ENCODE results near the gene DGCR8. TPM values are rescaled to one million over a fixed set of nuclear protein-coding genes. Genes with fewer than 3 reads are reported as not detected.

The DGCR8 gene
- total and polyA plus RNA-seq, 4 donors: 13.2 to 38.4 (median 26.2) TPM

GRCh38 chr22:20128902-20129746 lies 49.1 kb downstream of the DGCR8 start:
- DNase-seq (no peak), ATAC-seq (ENCODE audit: insufficient read depth, low FRiP score) (no peak)
- Histone ChIP-seq H3K27ac (ENCODE audit: low read depth in 1 of 2, low read length in 1 of 2) (peak overlapping the region; percentile 9 to 23), H3K36me3 (ENCODE audit: control insufficient read depth in 4 of 4, insufficient read depth in 4 of 4, low read length in 4 of 4) (peaks cover 0 to 26% (median 2%) of the 10 kb centered on the region in 4 donors), H3K4me1 (ENCODE audit: control insufficient read depth in 5 of 5, insufficient read depth in 5 of 5, low read length in 5 of 5) (peaks cover 0 to 15% (median 5%) of the 10 kb centered on the region in 5 donors), H3K27me3 (ENCODE audit: control insufficient read depth in 3 of 3, insufficient read depth in 3 of 3, low read length in 2 of 3) (no peaks in the 10 kb centered on the region), H3K9ac (ENCODE audit: insufficient read depth in 1 of 2, low read length in 2 of 2) (no peak overlapping the region), H3K9me3 (ENCODE audit: control insufficient read depth in 4 of 4, insufficient read depth in 3 of 4, low read length in 3 of 4) (no peaks in the 10 kb centered on the region), H3K4me3 (no peak overlapping the region)
- TF ChIP-seq CTCF (IDR thresholded peaks at IDR 0.05; ENCODE audit: control extremely low read depth, extremely low read depth): peak; percentile 2
- 47 to 52% methylated on average over 18 of the region's 18 CpGs for WGBS, 2 donors

- ATAC-seq (ENCODE audit: insufficient read depth, low FRiP score): no peak
- H3K27me3 ChIP-seq (ENCODE audit: control insufficient read depth in 3 of 3, insufficient read depth in 3 of 3, low read length in 2 of 3): no peaks in the 10 kb centered on the region
- H3K9ac ChIP-seq (ENCODE audit: insufficient read depth in 1 of 2, low read length in 2 of 2): no peak overlapping the region
- DNase-seq: no peak
- H3K27ac ChIP-seq (ENCODE audit: low read depth in 1 of 2, low read length in 1 of 2): no peak overlapping the region
- H3K4me3 ChIP-seq: no peak overlapping the region
- H3K4me1 ChIP-seq (ENCODE audit: control insufficient read depth in 5 of 5, insufficient read depth in 5 of 5, low read length in 5 of 5): peaks cover 0 to 19% (median 5%) of the 10 kb centered on the region in 5 donors
- WGBS, 2 donors: 81 to 85% methylated on average over 3 of the region's 3 CpGs
- H3K36me3 ChIP-seq (ENCODE audit: control insufficient read depth in 4 of 4, insufficient read depth in 4 of 4, low read length in 4 of 4): peaks cover 0 to 24% (median 2%) of the 10 kb centered on the region in 4 donors
- TF ChIP-seq CTCF (IDR thresholded peaks at IDR 0.05; ENCODE audit: control extremely low read depth, extremely low read depth): no peak
- no peaks in the 10 kb centered on the region for H3K9me3 ChIP-seq (ENCODE audit: control insufficient read depth in 4 of 4, insufficient read depth in 3 of 4, low read length in 3 of 4)
Observed at GRCh38 chr22:20129747-20130014, 49.6 kb downstream of the DGCR8 start.

GRCh38 chr22:20130319-20130718 lies 50.3 kb downstream of the DGCR8 start:
- Histone ChIP-seq H3K4me1 (ENCODE audit: control insufficient read depth in 5 of 5, insufficient read depth in 5 of 5, low read length in 5 of 5) (peaks cover 0 to 19% (median 5%) of the 10 kb centered on the region in 5 donors), H3K9ac (ENCODE audit: insufficient read depth in 1 of 2, low read length in 2 of 2) (no peak overlapping the region), H3K4me3 (no peak overlapping the region), H3K9me3 (ENCODE audit: control insufficient read depth in 4 of 4, insufficient read depth in 3 of 4, low read length in 3 of 4) (no peaks in the 10 kb centered on the region), H3K36me3 (ENCODE audit: control insufficient read depth in 4 of 4, insufficient read depth in 4 of 4, low read length in 4 of 4) (peaks cover 0 to 19% (median 2%) of the 10 kb centered on the region in 4 donors), H3K27me3 (ENCODE audit: control insufficient read depth in 3 of 3, insufficient read depth in 3 of 3, low read length in 2 of 3) (no peaks in the 10 kb centered on the region), H3K27ac (ENCODE audit: low read depth in 1 of 2, low read length in 1 of 2) (peak overlapping the region in 1 of 2 donors; percentile 26)
- 70 to 83% methylated on average over 3 of the region's 3 CpGs for whole genome bisulfite sequencing, 2 donors
- DNase-seq: no peak
- TF ChIP-seq CTCF (IDR thresholded peaks at IDR 0.05; ENCODE audit: control extremely low read depth, extremely low read depth): no peak
- no peak for ATAC-seq (ENCODE audit: insufficient read depth, low FRiP score)

All from lung (tissue), 12 donors.